Measurements from ENCODE around the gene TMEM143.
"Not testable (repeated sequence)": the region's sequence is repeated elsewhere in the genome, so short reads cannot be mapped to it uniquely, and the experiment has no call there.

The TMEM143 gene

DNA sequence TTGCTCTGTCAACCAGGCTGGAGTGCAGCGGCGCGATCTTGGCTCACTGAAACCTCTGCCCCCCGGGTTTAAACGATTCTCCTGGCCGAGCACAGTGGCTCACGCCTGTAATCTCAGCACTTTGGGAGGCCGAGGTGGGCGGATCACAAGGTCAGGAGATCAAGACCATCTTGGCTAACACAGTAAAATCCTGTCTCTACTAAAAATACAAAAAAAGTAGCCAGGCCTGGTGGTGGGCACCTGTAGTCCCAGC, 46.1 kb downstream of the TMEM143 start:
- not testable (repeated sequence) for H3K23ac ChIP-seq (ENCODE audit: low read length); H3K79me1 ChIP-seq (ENCODE audit: low read length); H2AK5ac ChIP-seq (ENCODE audit: low read length); H2BK5ac ChIP-seq (ENCODE audit: low read length); H3K27me3 ChIP-seq (ENCODE audit: insufficient read depth, low read length, poor library complexity); H3K27ac ChIP-seq (ENCODE audit: low read depth, low read length); H3K36me3 ChIP-seq (ENCODE audit: control insufficient read depth, insufficient read depth, low read length); H3K18ac ChIP-seq (ENCODE audit: low read length); H3K4me3 ChIP-seq (ENCODE audit: low read length); H3K56ac ChIP-seq (ENCODE audit: low read length); H4K8ac ChIP-seq (ENCODE audit: low read depth, low read length); H4K5ac ChIP-seq (ENCODE audit: low read length); H3K4me2 ChIP-seq (ENCODE audit: low read length); H3K4me1 ChIP-seq (ENCODE audit: control insufficient read depth, low read depth, low read length); DNase-seq; H3K4ac ChIP-seq (ENCODE audit: low read depth, low read length); H3K9ac ChIP-seq (ENCODE audit: low read length); H2BK15ac ChIP-seq (replicated peaks; ENCODE audit: low read depth); H3K79me2 ChIP-seq (ENCODE audit: control insufficient read depth, insufficient read depth, low read length); H2BK120ac ChIP-seq (ENCODE audit: low read depth, low read length)
- no CpG with 5 or more reads among the region's 9 CpGs for WGBS (ENCODE audit: extremely low coverage, insufficient coverage, low lambda C conversion rate)

DNA sequence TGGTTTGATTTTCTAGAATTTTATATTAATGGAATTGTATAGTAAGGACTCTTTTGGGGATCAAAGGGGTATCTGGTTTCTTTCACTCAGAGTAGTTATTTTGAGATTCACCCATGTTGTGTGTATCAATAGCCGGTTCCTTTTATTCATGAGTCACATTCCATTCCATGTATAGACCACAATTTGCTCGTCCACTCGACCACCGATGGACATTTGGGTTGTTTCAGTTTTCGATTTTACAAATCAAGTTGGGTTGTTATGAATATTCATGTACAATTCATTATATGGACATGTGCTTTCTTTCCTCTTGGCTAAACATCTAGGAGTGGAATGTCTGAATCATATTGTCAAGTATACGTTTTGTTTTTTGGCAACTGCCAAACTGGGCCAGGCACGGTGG, 48.0 kb downstream of the TMEM143 start:
- Histone ChIP-seq H3K9ac (ENCODE audit: low read length) (no peak overlapping the region), H2BK120ac (ENCODE audit: low read depth, low read length) (no peak overlapping the region), H2BK5ac (ENCODE audit: low read length) (no peak overlapping the region), H3K36me3 (ENCODE audit: control insufficient read depth, insufficient read depth, low read length) (no peaks in the 10 kb centered on the region), H3K4me3 (ENCODE audit: low read length) (no peak overlapping the region), H3K27me3 (ENCODE audit: insufficient read depth, low read length, poor library complexity) (no peaks in the 10 kb centered on the region), H3K79me2 (ENCODE audit: control insufficient read depth, insufficient read depth, low read length) (no peaks in the 10 kb centered on the region), H3K4me1 (ENCODE audit: control insufficient read depth, low read depth, low read length) (no peaks in the 10 kb centered on the region), H3K18ac (ENCODE audit: low read length) (no peak overlapping the region), H3K4ac (ENCODE audit: low read depth, low read length) (no peak overlapping the region), H3K27ac (ENCODE audit: low read depth, low read length) (no peak overlapping the region), H3K79me1 (ENCODE audit: low read length) (no peaks in the 10 kb centered on the region), H3K56ac (ENCODE audit: low read length) (no peak overlapping the region), H4K8ac (ENCODE audit: low read depth, low read length) (no peak overlapping the region), H3K4me2 (ENCODE audit: low read length) (no peak overlapping the region), H2BK15ac (replicated peaks; ENCODE audit: low read depth) (no peak overlapping the region), H4K5ac (ENCODE audit: low read length) (no peak overlapping the region), H2AK5ac (ENCODE audit: low read length) (no peak overlapping the region), H3K23ac (ENCODE audit: low read length) (no peak overlapping the region)
- no CpG with 5 or more reads among the region's 7 CpGs for WGBS (ENCODE audit: extremely low coverage, insufficient coverage, low lambda C conversion rate)
- DNase-seq: no peak

DNA sequence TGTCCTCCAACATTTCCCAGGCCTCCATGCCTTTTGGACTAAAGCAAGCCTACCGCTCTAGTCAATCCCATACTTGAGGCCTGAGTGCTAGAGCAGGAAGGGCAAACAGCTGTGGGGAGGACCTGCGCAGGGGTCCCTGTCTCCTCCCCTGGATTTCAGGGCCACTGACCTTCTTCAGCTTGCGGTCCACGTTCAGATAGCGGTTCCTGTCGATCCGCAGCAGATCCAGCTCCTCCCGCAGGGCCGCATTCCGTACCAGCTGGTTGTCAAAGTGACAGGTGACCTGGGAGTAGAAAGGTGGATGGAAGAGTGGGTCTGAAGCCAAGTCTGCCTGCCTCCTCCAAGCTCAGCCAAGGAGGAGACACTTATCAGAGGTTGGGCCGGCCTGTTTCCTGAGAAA, 52.4 kb downstream of the TMEM143 start:
- no peak overlapping the region for H3K27ac ChIP-seq (ENCODE audit: low read depth, low read length)
- H4K8ac ChIP-seq (ENCODE audit: low read depth, low read length): no peak overlapping the region
- no peaks in the 10 kb centered on the region for H3K36me3 ChIP-seq (ENCODE audit: control insufficient read depth, insufficient read depth, low read length)
- no peaks in the 10 kb centered on the region for H3K79me1 ChIP-seq (ENCODE audit: low read length)
- no peak overlapping the region for H3K18ac ChIP-seq (ENCODE audit: low read length)
- no peak overlapping the region for H3K4me3 ChIP-seq (ENCODE audit: low read length)
- H3K4ac ChIP-seq (ENCODE audit: low read depth, low read length): no peak overlapping the region
- no peak overlapping the region for H3K9ac ChIP-seq (ENCODE audit: low read length)
- no peaks in the 10 kb centered on the region for H3K79me2 ChIP-seq (ENCODE audit: control insufficient read depth, insufficient read depth, low read length)
- H4K5ac ChIP-seq (ENCODE audit: low read length): no peak overlapping the region
- no peak overlapping the region for H2BK15ac ChIP-seq (replicated peaks; ENCODE audit: low read depth)
- H3K4me1 ChIP-seq (ENCODE audit: control insufficient read depth, low read depth, low read length): no peaks in the 10 kb centered on the region
- H2BK120ac ChIP-seq (ENCODE audit: low read depth, low read length): no peak overlapping the region
- H3K4me2 ChIP-seq (ENCODE audit: low read length): no peak overlapping the region
- DNase-seq: no peak
- H3K27me3 ChIP-seq (ENCODE audit: insufficient read depth, low read length, poor library complexity): no peaks in the 10 kb centered on the region
- no peak overlapping the region for H2AK5ac ChIP-seq (ENCODE audit: low read length)
- H2BK5ac ChIP-seq (ENCODE audit: low read length): no peak overlapping the region
- H3K56ac ChIP-seq (ENCODE audit: low read length): no peak overlapping the region
- no peak overlapping the region for H3K23ac ChIP-seq (ENCODE audit: low read length)
- no CpG with 5 or more reads among the region's 11 CpGs for WGBS (ENCODE audit: extremely low coverage, insufficient coverage, low lambda C conversion rate)

DNA sequence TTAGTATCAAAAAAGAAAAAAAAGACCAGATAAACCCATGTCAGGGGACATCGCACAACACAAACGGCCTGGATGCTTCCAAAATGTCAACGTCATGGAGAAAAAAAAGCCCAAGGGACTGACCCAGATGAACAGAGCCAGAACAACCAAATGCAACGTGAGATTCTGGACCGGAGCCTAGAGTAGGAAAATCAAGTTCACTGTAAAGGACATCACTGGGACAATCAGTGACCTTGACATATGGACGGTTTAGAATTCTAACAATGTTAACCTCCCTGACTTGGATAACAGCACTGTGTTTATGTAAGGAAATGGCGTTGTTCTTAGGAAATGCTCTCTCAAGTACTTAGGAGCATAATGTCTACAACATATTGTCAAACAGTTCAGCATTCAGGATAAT, 53.5 kb downstream of the TMEM143 start:
- no peaks in the 10 kb centered on the region for H3K36me3 ChIP-seq (ENCODE audit: control insufficient read depth, insufficient read depth, low read length)
- no peak overlapping the region for H3K56ac ChIP-seq (ENCODE audit: low read length)
- H3K27ac ChIP-seq (ENCODE audit: low read depth, low read length): no peak overlapping the region
- H2BK15ac ChIP-seq (replicated peaks; ENCODE audit: low read depth): no peak overlapping the region
- H2AK5ac ChIP-seq (ENCODE audit: low read length): no peak overlapping the region
- H4K8ac ChIP-seq (ENCODE audit: low read depth, low read length): no peak overlapping the region
- H3K23ac ChIP-seq (ENCODE audit: low read length): no peak overlapping the region
- no peak overlapping the region for H3K18ac ChIP-seq (ENCODE audit: low read length)
- H3K9ac ChIP-seq (ENCODE audit: low read length): no peak overlapping the region
- no peak overlapping the region for H3K4me2 ChIP-seq (ENCODE audit: low read length)
- no peak overlapping the region for H3K4ac ChIP-seq (ENCODE audit: low read depth, low read length)
- no peaks in the 10 kb centered on the region for H3K79me2 ChIP-seq (ENCODE audit: control insufficient read depth, insufficient read depth, low read length)
- no peak overlapping the region for H2BK120ac ChIP-seq (ENCODE audit: low read depth, low read length)
- H2BK5ac ChIP-seq (ENCODE audit: low read length): no peak overlapping the region
- DNase-seq: no peak
- no CpG with 5 or more reads among the region's 7 CpGs for WGBS (ENCODE audit: extremely low coverage, insufficient coverage, low lambda C conversion rate)
- no peaks in the 10 kb centered on the region for H3K79me1 ChIP-seq (ENCODE audit: low read length)
- H3K4me1 ChIP-seq (ENCODE audit: control insufficient read depth, low read depth, low read length): no peaks in the 10 kb centered on the region
- no peaks in the 10 kb centered on the region for H3K27me3 ChIP-seq (ENCODE audit: insufficient read depth, low read length, poor library complexity)
- H4K5ac ChIP-seq (ENCODE audit: low read length): no peak overlapping the region
- no peak overlapping the region for H3K4me3 ChIP-seq (ENCODE audit: low read length)

DNA sequence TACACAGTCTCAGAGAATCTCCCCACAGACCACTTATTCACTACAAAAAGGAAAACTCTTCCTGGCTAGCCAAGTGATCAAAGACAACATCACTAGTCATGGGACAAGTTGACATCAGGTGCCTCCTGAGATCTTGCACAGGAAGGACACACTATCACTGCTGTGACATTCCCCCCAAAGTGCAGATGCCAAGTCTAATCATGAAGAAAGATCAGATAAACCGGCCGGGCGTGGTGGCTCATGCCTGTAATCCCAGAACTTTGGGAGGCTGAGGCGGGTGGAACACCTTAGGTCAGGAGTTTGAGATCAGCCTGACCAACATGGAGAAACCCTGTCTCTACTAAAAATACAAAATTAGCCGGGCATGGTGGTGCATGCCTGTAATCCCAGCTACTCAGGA, 54.0 kb downstream of the TMEM143 start:
- H2AK5ac ChIP-seq (ENCODE audit: low read length); H3K4ac ChIP-seq (ENCODE audit: low read depth, low read length); H2BK120ac ChIP-seq (ENCODE audit: low read depth, low read length); H3K79me1 ChIP-seq (ENCODE audit: low read length); H3K56ac ChIP-seq (ENCODE audit: low read length); H3K9ac ChIP-seq (ENCODE audit: low read length); H3K4me2 ChIP-seq (ENCODE audit: low read length); H2BK5ac ChIP-seq (ENCODE audit: low read length); DNase-seq; H3K27ac ChIP-seq (ENCODE audit: low read depth, low read length); H4K8ac ChIP-seq (ENCODE audit: low read depth, low read length); H3K36me3 ChIP-seq (ENCODE audit: control insufficient read depth, insufficient read depth, low read length); H3K23ac ChIP-seq (ENCODE audit: low read length); H4K5ac ChIP-seq (ENCODE audit: low read length); H3K18ac ChIP-seq (ENCODE audit: low read length); H3K27me3 ChIP-seq (ENCODE audit: insufficient read depth, low read length, poor library complexity); H3K4me1 ChIP-seq (ENCODE audit: control insufficient read depth, low read depth, low read length); H3K4me3 ChIP-seq (ENCODE audit: low read length); H2BK15ac ChIP-seq (replicated peaks; ENCODE audit: low read depth); H3K79me2 ChIP-seq (ENCODE audit: control insufficient read depth, insufficient read depth, low read length): not testable (repeated sequence)
- no CpG with 5 or more reads among the region's 5 CpGs for WGBS (ENCODE audit: extremely low coverage, insufficient coverage, low lambda C conversion rate)

DNA sequence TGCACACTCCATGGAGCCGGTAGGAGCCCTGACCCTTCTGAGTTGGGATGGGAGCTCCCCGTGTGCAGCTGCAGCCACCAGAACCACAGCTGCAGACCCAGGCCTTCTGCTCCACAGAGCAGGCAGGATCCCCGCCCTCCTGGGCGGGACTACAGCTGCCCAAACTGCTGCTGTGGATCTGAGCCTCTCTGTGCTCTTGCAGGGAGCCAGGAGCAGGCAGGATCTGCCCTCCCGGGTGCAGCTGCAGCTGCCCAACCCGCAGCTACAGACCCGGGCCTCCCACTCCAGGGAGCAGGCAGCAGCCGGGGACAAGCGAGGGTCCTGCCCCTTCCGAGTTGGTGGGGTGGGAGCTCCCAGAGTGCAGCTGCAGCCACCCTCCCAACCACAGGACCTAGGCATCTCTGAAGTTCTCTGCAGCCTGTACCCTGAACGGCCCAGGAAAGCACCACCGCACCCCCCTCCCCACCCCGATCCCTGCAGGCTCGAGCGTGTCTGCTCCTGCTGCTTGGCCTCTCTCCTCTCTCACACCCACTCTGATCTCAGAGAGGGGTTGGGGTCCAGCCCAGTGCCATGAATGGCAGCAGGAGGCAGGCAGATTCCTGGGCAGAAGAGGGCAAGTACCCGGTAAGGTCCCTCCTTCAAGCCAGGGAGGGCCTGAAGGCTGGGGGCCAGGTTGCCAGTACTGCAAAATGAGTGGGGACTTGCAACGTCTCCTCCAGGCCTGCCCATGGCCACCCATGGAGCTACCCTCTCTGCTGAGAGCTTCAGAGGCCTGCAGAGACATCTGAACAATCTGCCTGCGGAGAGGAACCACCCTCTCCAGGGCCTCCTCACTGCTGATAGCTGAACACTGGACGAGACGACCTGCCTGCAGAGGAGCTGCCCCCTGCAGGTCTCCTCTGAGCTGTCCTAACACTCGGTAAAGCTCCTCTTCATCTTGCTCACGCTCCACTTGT, 54.8 kb downstream of the TMEM143 start:
- no peak overlapping the region for H3K4ac ChIP-seq (ENCODE audit: low read depth, low read length)
- H2BK120ac ChIP-seq (ENCODE audit: low read depth, low read length): no peak overlapping the region
- no peaks in the 10 kb centered on the region for H3K4me1 ChIP-seq (ENCODE audit: control insufficient read depth, low read depth, low read length)
- no peak overlapping the region for H2BK5ac ChIP-seq (ENCODE audit: low read length)
- no peak overlapping the region for H4K5ac ChIP-seq (ENCODE audit: low read length)
- H3K79me2 ChIP-seq (ENCODE audit: control insufficient read depth, insufficient read depth, low read length): no peaks in the 10 kb centered on the region
- H3K9ac ChIP-seq (ENCODE audit: low read length): no peak overlapping the region
- no peak overlapping the region for H3K27ac ChIP-seq (ENCODE audit: low read depth, low read length)
- H3K18ac ChIP-seq (ENCODE audit: low read length): no peak overlapping the region
- H3K79me1 ChIP-seq (ENCODE audit: low read length): no peaks in the 10 kb centered on the region
- WGBS (ENCODE audit: extremely low coverage, insufficient coverage, low lambda C conversion rate): no CpG with 5 or more reads among the region's 22 CpGs
- peak overlapping the region; percentile 51 for H3K56ac ChIP-seq (ENCODE audit: low read length)
- no peak overlapping the region for H2BK15ac ChIP-seq (replicated peaks; ENCODE audit: low read depth)
- H3K27me3 ChIP-seq (ENCODE audit: insufficient read depth, low read length, poor library complexity): no peaks in the 10 kb centered on the region
- H3K36me3 ChIP-seq (ENCODE audit: control insufficient read depth, insufficient read depth, low read length): no peaks in the 10 kb centered on the region
- H4K8ac ChIP-seq (ENCODE audit: low read depth, low read length): no peak overlapping the region
- H3K23ac ChIP-seq (ENCODE audit: low read length): no peak overlapping the region
- no peak overlapping the region for H3K4me2 ChIP-seq (ENCODE audit: low read length)
- H3K4me3 ChIP-seq (ENCODE audit: low read length): no peak overlapping the region
- peak; percentile 75 for DNase-seq
- no peak overlapping the region for H2AK5ac ChIP-seq (ENCODE audit: low read length)

All from mesendoderm (in vitro differentiated cells).